ENCODE data around the gene MYL3.

Gene MYL3

GRCh38 chr3:46883830-46884185 lies 20.6 kb upstream of the MYL3 start:
- Mint-ChIP-seq H3K9me3 (no peaks in the 10 kb centered on the region), H3K27ac (no peak overlapping the region), H3K4me3 (peak overlapping the region; percentile 75), H3K27me3 (ENCODE audit: low read depth, poor library complexity) (peaks cover 56% of the 10 kb centered on the region), H3K36me3 (ENCODE audit: low read depth) (no peaks in the 10 kb centered on the region), H3K4me1 (peaks cover 45% of the 10 kb centered on the region)
- DNase-seq: no peak
- TF ChIP-seq CTCF (IDR thresholded peaks at IDR 0.05): no peak

- peak overlapping the region; percentile 83 for H3K4me3 Mint-ChIP-seq
- no peaks in the 10 kb centered on the region for H3K36me3 Mint-ChIP-seq (ENCODE audit: low read depth)
- H3K27me3 Mint-ChIP-seq (ENCODE audit: low read depth, poor library complexity): peaks cover 54% of the 10 kb centered on the region
- no peaks in the 10 kb centered on the region for H3K9me3 Mint-ChIP-seq
- H3K4me1 Mint-ChIP-seq: peaks cover 47% of the 10 kb centered on the region
- DNase-seq: peak; percentile 59
- no peak for TF ChIP-seq CTCF (IDR thresholded peaks at IDR 0.05)
- no peak overlapping the region for H3K27ac Mint-ChIP-seq
Observed at GRCh38 chr3:46883054-46883829, 20.0 kb upstream of the MYL3 start.

- TF ChIP-seq CTCF (IDR thresholded peaks at IDR 0.05): no peak
- peak; percentile 62 for DNase-seq
- Mint-ChIP-seq H3K4me1 (peaks cover 43% of the 10 kb centered on the region), H3K27ac (no peak overlapping the region), H3K27me3 (ENCODE audit: low read depth, poor library complexity) (peaks cover 53% of the 10 kb centered on the region), H3K36me3 (ENCODE audit: low read depth) (no peaks in the 10 kb centered on the region), H3K9me3 (no peaks in the 10 kb centered on the region), H3K4me3 (peak overlapping the region; percentile 83)
Observed at GRCh38 chr3:46882377-46883053, 19.3 kb upstream of the MYL3 start.

- TF ChIP-seq CTCF (IDR thresholded peaks at IDR 0.05): no peak
- no peaks in the 10 kb centered on the region for H3K9me3 Mint-ChIP-seq
- H3K4me3 Mint-ChIP-seq: peak overlapping the region; percentile 81
- no peak overlapping the region for H3K27ac Mint-ChIP-seq
- peaks cover 46% of the 10 kb centered on the region for H3K27me3 Mint-ChIP-seq (ENCODE audit: low read depth, poor library complexity)
- no peaks in the 10 kb centered on the region for H3K36me3 Mint-ChIP-seq (ENCODE audit: low read depth)
- DNase-seq: peak; percentile 68
- peaks cover 49% of the 10 kb centered on the region for H3K4me1 Mint-ChIP-seq
Observed at GRCh38 chr3:46881596-46882376, 18.5 kb upstream of the MYL3 start.

GRCh38 chr3:46880884-46881595 lies 17.8 kb upstream of the MYL3 start:
- no peak for TF ChIP-seq CTCF (IDR thresholded peaks at IDR 0.05)
- peaks cover 56% of the 10 kb centered on the region for H3K4me1 Mint-ChIP-seq
- peaks cover 46% of the 10 kb centered on the region for H3K27me3 Mint-ChIP-seq (ENCODE audit: low read depth, poor library complexity)
- peak overlapping the region; percentile 81 for H3K4me3 Mint-ChIP-seq
- no peak for DNase-seq
- no peaks in the 10 kb centered on the region for H3K9me3 Mint-ChIP-seq
- H3K27ac Mint-ChIP-seq: no peak overlapping the region
- H3K36me3 Mint-ChIP-seq (ENCODE audit: low read depth): no peaks in the 10 kb centered on the region

All from nephron progenitor cell (in vitro differentiated cells).